ENCODE results near the gene NAALADL1.
"Not testable (repeated sequence)": the region's sequence is repeated elsewhere in the genome, so short reads cannot be mapped to it uniquely, and the experiment has no call there.

Gene NAALADL1

GRCh38 chr11:65047581-65048422 lies 10.6 kb downstream of the NAALADL1 start:
- no peak for DNase-seq

GRCh38 chr11:65045728-65046127 lies 12.6 kb downstream of the NAALADL1 start:
- DNase-seq = no peak

- DNase-seq = no peak
Measured at GRCh38 chr11:65045061-65045460, 13.3 kb downstream of the NAALADL1 start.

- DNase-seq = no peak
Measured at GRCh38 chr11:65043881-65044501, 14.4 kb downstream of the NAALADL1 start.

- DNase-seq = no peak
Measured at GRCh38 chr11:65042891-65043290, 15.5 kb downstream of the NAALADL1 start.

- peak; percentile 97 for DNase-seq
Measured at GRCh38 chr11:65040847-65041622, 17.3 kb downstream of the NAALADL1 start, which contains the start of gene SAC3D1. SAC3D1 (plus strand) TSS chr11:65041210; CDS start chr11:65041293, 83 bp downstream.

GRCh38 chr11:65040520-65040846 lies 17.9 kb downstream of the NAALADL1 start:
- no peak for DNase-seq

- DNase-seq = no peak
Measured at GRCh38 chr11:65036931-65037330, 21.4 kb downstream of the NAALADL1 start.

- DNase-seq = no peak
Measured at GRCh38 chr11:65035579-65035978, 22.8 kb downstream of the NAALADL1 start.

GRCh38 chr11:65034423-65034822 lies 23.9 kb downstream of the NAALADL1 start:
- DNase-seq = no peak

- no peak for DNase-seq
Measured at GRCh38 chr11:65032216-65032615, 26.1 kb downstream of the NAALADL1 start.

- DNase-seq = peak; percentile 94
Measured at GRCh38 chr11:65027213-65028067, 30.9 kb downstream of the NAALADL1 start, which contains the start of gene SNX15. SNX15 (plus strand) TSS chr11:65027439; CDS start chr11:65027538, 99 bp downstream.

- DNase-seq = no peak
Measured at GRCh38 chr11:65026810-65027209, 31.5 kb downstream of the NAALADL1 start.

- not testable (repeated sequence) for DNase-seq
Measured at GRCh38 chr11:65023502-65023901, 34.9 kb downstream of the NAALADL1 start.

GRCh38 chr11:65021509-65021908 lies 36.8 kb downstream of the NAALADL1 start:
- DNase-seq = no peak

GRCh38 chr11:65021003-65021402 lies 37.4 kb downstream of the NAALADL1 start:
- no peak for DNase-seq

GRCh38 chr11:65019824-65020223 lies 38.5 kb downstream of the NAALADL1 start:
- DNase-seq = no peak

- DNase-seq = no peak
Measured at GRCh38 chr11:65017937-65018336, 40.4 kb downstream of the NAALADL1 start.

- DNase-seq = no peak
Measured at GRCh38 chr11:65016705-65017104, 41.6 kb downstream of the NAALADL1 start.

GRCh38 chr11:65014726-65015227 lies 43.6 kb downstream of the NAALADL1 start:
- DNase-seq = no peak

GRCh38 chr11:65013888-65014725 lies 44.2 kb downstream of the NAALADL1 start, which contains the start of gene ARL2:
ARL2 (plus strand) TSS chr11:65014160; CDS start chr11:65014208, 48 bp downstream.
- peak; percentile 85 for DNase-seq
